Measurements from ENCODE around the gene CPSF3.
"Not testable (repeated sequence)": the region's sequence is repeated elsewhere in the genome, so short reads cannot be mapped to it uniquely, and the experiment has no call there.

CPSF3 gene

GRCh38 chr2:9508931-9509330, 85.5 kb downstream of the CPSF3 start:
- no peak for TF ChIP-seq CTCF (IDR thresholded peaks at IDR 0.05; ENCODE audit: control extremely low read depth, extremely low read depth, low read depth, missing control alignments)
- ChIA-PET CTCF (interaction anchor here (1.1 to 1.5 kb wide), 3 partner anchors 9 to 21 kb away, joined by 3 to 5 read pairs (median 4); no protein-coding TSS in a partner anchor), POLR2A (no interaction called here)
- no peak for DNase-seq (ENCODE audit: extremely low spot score)

- POLR2A ChIA-PET; DNase-seq (ENCODE audit: extremely low spot score): not testable (repeated sequence)
- CTCF ChIA-PET = interaction anchor here (1.2 to 1.7 kb wide), 2 partner anchors 20 to 21 kb away, joined by 3 to 4 read pairs; no protein-coding TSS in a partner anchor
Measured at GRCh38 chr2:9513946-9514345, 90.5 kb downstream of the CPSF3 start.

- no peak for DNase-seq (ENCODE audit: extremely low spot score)
- POLR2A ChIA-PET = interaction anchor here (0.6 kb wide), 1 partner anchor 20 kb away, joined by 3 read pairs; no protein-coding TSS in a partner anchor
- CTCF ChIA-PET = interaction anchor here (1.5 to 1.9 kb wide), 4 partner anchors 8 to 150 kb away, joined by 3 to 7 read pairs (median 5); no protein-coding TSS in a partner anchor
- no peak for TF ChIP-seq CTCF (IDR thresholded peaks at IDR 0.05; ENCODE audit: control extremely low read depth, extremely low read depth, low read depth, missing control alignments)
Measured at GRCh38 chr2:9517118-9517782, 93.8 kb downstream of the CPSF3 start.

GRCh38 chr2:9518163-9518562, 94.7 kb downstream of the CPSF3 start:
- POLR2A ChIA-PET = interaction anchor here (0.6 kb wide), 2 partner anchors 19 to 23 kb away, joined by 3 to 4 read pairs; no protein-coding TSS in a partner anchor
- TF ChIP-seq CTCF (IDR thresholded peaks at IDR 0.05; ENCODE audit: control extremely low read depth, extremely low read depth, low read depth, missing control alignments) = no peak
- CTCF ChIA-PET = interaction anchor here (1.2 to 1.9 kb wide), 5 partner anchors 9 to 149 kb away, joined by 3 to 7 read pairs (median 5); no protein-coding TSS in a partner anchor
- no peak for DNase-seq (ENCODE audit: extremely low spot score)

GRCh38 chr2:9518780-9519179, 95.3 kb downstream of the CPSF3 start:
- no peak for TF ChIP-seq CTCF (IDR thresholded peaks at IDR 0.05; ENCODE audit: control extremely low read depth, extremely low read depth, low read depth, missing control alignments)
- POLR2A ChIA-PET = interaction anchor here (0.6 kb wide), 1 partner anchor 24 kb away, joined by 4 read pairs; no protein-coding TSS in a partner anchor
- no peak for DNase-seq (ENCODE audit: extremely low spot score)
- CTCF ChIA-PET = interaction anchor here (1.2 to 1.8 kb wide), 4 partner anchors 10 to 28 kb away, joined by 3 to 7 read pairs (median 4); no protein-coding TSS in a partner anchor

GRCh38 chr2:9519250-9519649, 95.8 kb downstream of the CPSF3 start:
- no peak for DNase-seq (ENCODE audit: extremely low spot score)
- POLR2A ChIA-PET = no interaction called here
- CTCF ChIA-PET = interaction anchor here (1.3 to 1.8 kb wide), 2 partner anchors 10 to 21 kb away, joined by 3 to 5 read pairs; no protein-coding TSS in a partner anchor
- no peak for TF ChIP-seq CTCF (IDR thresholded peaks at IDR 0.05; ENCODE audit: control extremely low read depth, extremely low read depth, low read depth, missing control alignments)
